HG03045 (cell line): ENCODE results near the gene CANT1.

Experiments used
- ATAC-seq: cut with Tn5 transposase; IDR thresholded peaks from one replicate; pipeline ENCODE4 v1.9.1; 2021; ENCODE audit warnings: mild to moderate bottlenecking, moderate library complexity; ENCODE audit not compliant: unreplicated experiment

The CANT1 gene

DNA sequence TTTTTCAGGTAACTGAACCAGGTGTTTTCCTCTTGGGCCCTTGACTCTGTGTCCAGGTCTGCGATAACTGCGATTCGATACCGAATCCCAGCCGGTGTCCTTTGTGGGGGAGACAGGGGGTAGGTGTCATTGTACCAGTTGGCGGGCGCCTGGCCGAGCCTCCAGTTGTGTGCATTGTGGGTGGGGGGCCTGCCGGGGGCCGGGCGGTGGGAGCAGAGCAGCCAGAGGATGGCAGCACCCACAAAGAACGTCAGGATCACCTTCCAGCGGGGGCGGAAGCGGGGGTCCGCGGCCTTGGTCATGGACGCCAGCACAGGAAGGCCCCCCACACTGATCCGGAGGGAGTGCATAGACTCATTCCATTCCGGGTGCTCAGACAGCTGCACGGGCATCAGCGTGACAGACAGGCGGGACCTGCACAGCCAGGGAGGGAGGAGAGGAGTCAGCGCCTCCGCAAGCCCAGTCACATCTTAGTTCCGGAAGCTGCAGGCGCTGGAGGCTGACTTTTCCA is 12.3 kb downstream of the CANT1 start:
- ATAC-seq: no peak

DNA sequence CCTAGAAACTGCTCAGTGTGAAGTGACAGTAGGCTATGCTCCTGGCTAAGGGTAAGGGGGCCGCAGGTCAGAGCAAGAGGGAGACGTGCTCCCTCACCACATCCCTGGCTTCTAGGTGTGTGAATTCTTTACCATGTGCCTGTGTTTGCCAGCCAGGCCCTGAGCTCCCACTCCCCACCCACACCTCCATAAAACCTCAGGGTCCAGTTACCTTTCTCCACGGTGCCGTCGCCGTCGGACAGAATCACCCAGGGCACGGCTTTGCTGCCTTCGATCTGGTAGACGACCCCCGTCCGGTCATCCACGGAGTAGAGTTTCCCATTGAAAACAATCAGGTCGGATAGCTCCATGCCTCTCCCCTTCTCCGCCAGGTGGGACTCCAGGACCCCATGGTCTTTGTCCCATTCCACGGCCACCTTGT is 12.8 kb downstream of the CANT1 start:
- no peak for ATAC-seq

- ATAC-seq: no peak
These were observed 13.7 kb downstream of the CANT1 start for GRCh38 chr17:78995761-78996451.

- no peak for ATAC-seq
These were observed 14.4 kb downstream of the CANT1 start for GRCh38 chr17:78995022-78995760.

- ATAC-seq: no peak
These were observed 15.4 kb downstream of the CANT1 start for GRCh38 chr17:78993981-78994671.

- ATAC-seq: no peak
These were observed 16.2 kb downstream of the CANT1 start for GRCh38 chr17:78993241-78993956.

DNA sequence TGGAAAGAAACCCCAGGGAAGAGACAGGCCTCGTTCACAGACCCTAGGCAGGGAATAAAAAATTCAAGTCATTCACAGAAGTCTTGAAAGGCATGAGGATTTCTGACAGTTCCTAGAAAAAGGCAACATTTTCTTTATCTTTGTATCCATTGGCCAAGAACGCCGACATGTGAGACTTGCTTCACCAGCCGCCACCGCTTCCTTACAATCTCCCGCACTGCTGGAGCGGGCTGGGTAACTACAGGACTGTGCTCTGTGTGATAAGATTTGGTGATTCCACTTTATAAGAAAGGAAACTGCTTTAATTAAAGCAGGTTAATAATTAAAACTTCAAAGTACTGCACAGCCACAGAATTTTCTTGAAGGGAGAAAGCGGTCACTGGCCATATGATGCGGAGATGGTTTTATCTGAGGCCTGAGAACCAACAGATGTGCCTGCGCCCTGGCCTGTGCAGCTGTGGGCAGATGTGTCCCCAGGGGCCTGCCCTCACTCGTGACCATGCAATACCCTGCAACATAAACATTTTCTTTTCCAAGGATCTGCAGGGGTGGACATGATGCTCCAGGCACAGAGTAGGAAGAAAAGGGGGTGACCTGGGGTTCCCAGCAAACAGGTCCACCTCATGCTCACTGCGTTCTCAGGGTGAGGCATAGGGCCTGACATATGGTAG is 16.9 kb downstream of the CANT1 start:
- no peak for ATAC-seq

DNA sequence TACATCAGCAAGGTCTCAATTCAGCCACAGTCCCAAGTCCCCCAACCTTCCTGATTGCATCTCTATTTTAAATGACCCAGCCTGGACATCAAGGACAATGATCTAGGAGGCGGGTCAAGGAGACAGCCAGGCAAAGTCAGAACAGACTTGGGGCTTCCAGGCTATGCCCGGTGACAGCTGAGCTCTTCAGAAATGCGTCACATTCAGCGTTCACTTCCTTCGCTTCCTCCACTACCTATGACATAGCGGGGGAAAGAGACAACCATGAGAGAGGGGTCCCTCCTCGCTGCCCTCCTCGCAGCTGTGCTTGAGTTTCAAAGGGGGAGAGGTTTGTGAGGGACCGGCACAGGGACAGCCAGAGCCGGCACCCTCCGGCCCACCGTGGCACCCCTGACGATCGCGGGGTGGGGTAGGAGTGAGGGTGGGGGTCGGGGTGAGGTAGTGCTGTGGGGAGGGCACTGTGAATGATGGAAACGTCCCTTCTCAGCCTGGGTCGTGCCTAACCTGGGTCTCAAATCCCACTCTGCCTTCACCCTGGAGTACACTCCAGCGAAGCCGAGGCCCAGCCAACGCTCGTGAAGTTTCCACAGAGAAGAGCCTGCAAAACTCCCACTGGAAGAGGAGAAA is 17.5 kb downstream of the CANT1 start:
- ATAC-seq: no peak

GRCh38 chr17:78991017-78991738 is 18.4 kb downstream of the CANT1 start:
- ATAC-seq: no peak

DNA sequence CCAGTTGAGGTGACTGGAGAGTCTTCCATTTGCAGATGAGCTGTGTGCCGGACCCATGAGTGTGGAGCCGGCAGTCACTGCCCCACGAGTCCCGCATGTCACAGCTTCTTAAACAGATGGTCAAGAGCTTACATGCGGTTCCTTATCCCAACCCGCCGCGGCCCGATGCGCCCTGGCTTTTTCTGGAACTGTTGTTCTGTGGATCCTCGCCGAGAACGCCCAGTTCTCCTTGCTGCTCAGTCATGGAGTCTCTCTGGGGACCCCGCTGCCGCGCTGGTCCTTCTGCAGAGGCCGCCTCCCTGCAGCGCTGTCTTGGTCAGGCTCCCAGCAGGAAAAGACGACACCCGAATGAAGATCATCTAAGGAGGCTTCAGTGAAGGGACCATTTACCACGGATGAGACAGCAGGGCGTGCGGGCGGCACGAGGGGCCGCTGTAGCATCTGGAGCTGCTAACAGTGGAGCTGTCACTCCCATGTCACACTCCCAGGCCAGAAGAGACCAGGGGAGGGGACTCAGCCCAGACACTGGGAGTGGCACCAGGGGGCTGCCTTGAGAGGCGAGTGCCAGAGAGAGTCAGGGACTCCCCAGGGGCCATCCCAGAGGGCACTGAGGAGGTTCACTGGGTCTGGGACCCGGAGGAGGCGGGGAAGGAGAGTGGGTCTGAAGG is 19.1 kb downstream of the CANT1 start:
- ATAC-seq: no peak

DNA sequence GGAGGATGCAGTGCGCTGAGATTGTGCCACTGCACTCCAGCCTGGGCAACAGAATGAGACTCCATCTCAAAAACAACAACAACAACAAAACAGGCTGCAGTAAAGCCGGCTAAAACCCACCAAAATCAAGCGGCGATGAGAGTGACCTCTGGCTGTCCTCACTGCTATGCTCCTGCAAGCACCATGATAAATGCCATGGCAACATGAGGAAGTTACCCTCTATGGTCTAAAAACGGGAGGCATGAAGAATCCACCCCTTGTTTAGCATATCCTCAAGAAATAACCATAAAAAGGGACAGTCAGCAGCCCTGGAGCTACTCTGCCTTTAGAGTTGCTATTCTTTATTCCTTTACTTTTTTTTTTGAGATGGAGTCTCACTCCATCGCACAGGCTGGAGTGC is 21.4 kb downstream of the CANT1 start:
- ATAC-seq: no peak

DNA sequence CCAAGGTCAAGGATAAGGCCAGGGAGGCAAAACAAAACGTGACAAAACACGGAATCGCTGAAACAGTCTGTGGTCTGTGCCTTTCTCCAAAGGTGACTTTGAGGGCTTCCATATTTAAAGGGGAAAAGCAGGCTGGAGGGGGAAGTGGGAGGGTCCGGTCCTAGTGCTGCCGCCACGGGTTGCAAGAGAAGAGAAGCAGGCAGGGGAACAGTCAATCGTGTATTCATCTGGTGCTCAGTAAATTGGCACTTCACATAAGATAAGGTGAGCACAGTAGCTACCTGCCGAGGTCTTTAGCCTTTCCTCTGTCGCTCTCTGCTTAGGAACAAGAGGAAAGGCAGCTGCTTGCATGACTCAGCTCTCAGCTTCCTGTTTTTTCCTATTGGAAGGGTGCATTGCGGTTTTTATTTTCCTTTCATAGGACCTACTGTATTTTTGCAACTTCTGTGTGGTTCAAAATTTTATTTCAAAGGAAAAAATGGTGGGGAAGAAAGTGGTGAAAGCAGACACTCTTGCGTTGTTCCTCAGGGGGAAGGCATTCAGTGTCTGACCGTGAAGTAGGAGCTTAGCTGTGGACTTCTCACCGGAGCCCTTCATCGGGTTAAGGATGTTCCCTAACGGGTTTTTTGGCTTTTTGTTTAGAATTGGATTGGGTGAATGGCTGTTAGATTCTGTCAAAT is 22.8 kb downstream of the CANT1 start:
- no peak for ATAC-seq

GRCh38 chr17:78986048-78986648 is 23.4 kb downstream of the CANT1 start:
- no peak for ATAC-seq

- ATAC-seq: no peak
These were observed 24.2 kb downstream of the CANT1 start for GRCh38 chr17:78985395-78985794.

- ATAC-seq: no peak
These were observed 28.3 kb downstream of the CANT1 start for GRCh38 chr17:78981010-78981888.

- no peak for ATAC-seq
These were observed 29.0 kb downstream of the CANT1 start for GRCh38 chr17:78980624-78980972.
